ENCODE data around the gene INHBC. TPM values are rescaled to one million over a fixed set of nuclear protein-coding genes. Genes with fewer than 3 reads are reported as not detected.

Gene INHBC
- total RNA-seq, 4 donors from 2014 or later = not detected

DNA sequence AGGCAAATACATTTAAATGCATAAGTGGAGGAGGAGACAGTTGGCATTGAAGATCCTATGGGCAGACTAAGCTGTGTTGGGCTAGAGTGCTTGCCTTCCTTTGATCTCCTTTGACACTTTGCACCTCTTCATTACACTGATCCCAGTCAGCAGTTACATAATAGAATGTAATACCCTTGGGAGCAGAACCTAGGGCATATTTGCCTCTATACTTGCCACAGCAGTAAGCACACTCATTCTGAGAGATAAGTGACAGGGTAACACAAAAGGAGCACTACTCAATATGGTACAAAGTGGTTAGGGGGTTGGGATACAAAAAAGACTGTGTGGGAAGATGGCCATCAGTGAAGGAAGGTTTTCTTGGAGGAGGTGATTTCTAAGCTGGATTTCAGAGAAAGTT lies 62.2 kb downstream of the INHBC start:
- no peak for DNase-seq
- peaks cover 0 to 48% (median 0%) of the 10 kb centered on the region in 3 donors for H3K36me3 ChIP-seq

DNA sequence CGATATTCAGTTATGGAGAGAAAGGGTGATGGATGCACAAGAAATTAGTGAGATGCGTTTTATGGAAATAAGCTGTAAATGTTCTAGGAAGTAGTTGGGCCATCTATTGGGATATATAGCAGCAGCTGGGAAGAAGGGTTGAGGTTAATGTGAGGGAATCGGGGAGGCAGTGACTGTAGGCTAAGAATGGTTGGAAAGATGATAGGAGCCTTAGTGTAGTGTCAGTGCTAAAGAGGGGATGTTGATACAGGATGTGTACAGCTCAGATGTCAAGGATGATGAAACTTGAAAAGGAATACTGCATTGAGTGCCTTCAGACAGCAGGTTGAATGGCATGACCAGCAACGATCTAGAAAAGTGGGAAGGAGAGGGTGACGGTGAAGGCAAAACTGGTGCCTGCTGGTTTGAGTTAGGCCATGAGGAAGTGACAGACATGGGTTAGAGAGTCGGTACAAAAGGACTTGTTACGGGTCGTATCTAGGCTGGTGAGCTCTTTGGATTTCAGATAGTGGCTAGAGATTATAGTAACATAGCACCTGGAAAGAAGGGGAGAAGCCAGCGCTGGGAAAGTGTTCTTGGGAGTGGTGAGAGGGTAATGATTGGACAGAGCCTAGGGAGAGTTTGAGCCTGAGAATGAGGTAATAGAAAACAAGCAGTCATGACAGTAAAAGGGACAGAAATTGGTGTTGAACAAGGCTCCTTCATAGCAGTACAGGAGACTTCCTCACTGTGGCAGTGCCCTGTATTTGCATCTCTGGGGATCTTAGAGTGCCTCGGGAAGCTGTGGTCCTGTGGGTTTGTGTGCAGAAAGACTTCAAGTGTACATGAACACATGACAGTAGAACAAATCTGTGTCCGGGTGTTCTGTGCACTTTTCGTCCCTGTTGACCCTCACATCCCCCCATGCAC lies 62.9 kb downstream of the INHBC start:
- H3K9me3 ChIP-seq = no peaks in the 10 kb centered on the region
- DNase-seq = no peak
- H3K4me1 ChIP-seq = no peaks in the 10 kb centered on the region
- H3K36me3 ChIP-seq = peaks cover 0 to 50% (median 0%) of the 10 kb centered on the region in 3 donors
- TF ChIP-seq POLR2A (IDR thresholded peaks at IDR 0.05) = no peak
- TF ChIP-seq, protein P1, sequence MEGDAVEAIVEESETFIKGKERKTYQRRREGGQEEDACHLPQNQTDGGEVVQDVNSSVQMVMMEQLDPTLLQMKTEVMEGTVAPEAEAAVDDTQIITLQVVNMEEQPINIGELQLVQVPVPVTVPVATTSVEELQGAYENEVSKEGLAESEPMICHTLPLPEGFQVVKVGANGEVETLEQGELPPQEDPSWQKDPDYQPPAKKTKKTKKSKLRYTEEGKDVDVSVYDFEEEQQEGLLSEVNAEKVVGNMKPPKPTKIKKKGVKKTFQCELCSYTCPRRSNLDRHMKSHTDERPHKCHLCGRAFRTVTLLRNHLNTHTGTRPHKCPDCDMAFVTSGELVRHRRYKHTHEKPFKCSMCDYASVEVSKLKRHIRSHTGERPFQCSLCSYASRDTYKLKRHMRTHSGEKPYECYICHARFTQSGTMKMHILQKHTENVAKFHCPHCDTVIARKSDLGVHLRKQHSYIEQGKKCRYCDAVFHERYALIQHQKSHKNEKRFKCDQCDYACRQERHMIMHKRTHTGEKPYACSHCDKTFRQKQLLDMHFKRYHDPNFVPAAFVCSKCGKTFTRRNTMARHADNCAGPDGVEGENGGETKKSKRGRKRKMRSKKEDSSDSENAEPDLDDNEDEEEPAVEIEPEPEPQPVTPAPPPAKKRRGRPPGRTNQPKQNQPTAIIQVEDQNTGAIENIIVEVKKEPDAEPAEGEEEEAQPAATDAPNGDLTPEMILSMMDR (IDR thresholded peaks at IDR 0.05) = no peak
- H3K4me3 ChIP-seq = no peak overlapping the region
- no peak overlapping the region for H3K27ac ChIP-seq
- H3K27me3 ChIP-seq = no peaks in the 10 kb centered on the region

More for the DNA sequence above, 62.2 kb downstream of the INHBC start:
- H3K27ac ChIP-seq = no peak overlapping the region
- H3K4me1 ChIP-seq = no peaks in the 10 kb centered on the region
- no peaks in the 10 kb centered on the region for H3K27me3 ChIP-seq
- TF ChIP-seq, protein P1 (IDR thresholded peaks at IDR 0.05) = no peak
- no peak for TF ChIP-seq POLR2A (IDR thresholded peaks at IDR 0.05)
- H3K4me3 ChIP-seq = no peak overlapping the region
- H3K9me3 ChIP-seq = no peaks in the 10 kb centered on the region

DNA sequence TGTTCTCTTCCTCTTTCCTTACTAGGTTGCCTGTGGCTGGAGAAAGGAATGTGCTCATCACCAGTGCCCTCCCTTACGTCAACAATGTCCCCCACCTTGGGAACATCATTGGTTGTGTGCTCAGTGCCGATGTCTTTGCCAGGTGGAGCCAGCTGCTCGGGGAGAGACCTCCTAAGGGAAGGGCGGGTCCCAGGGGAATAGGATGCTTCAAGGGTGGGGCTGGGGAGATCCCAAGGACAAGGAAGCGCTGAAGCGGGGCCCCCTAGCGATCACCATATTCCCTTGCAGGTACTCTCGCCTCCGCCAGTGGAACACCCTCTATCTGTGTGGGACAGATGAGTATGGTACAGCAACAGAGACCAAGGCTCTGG lies 63.5 kb downstream of the INHBC start:
- no peak for TF ChIP-seq POLR2A (IDR thresholded peaks at IDR 0.05)
- TF ChIP-seq, protein P1 (IDR thresholded peaks at IDR 0.05) = no peak
- H3K27me3 ChIP-seq = no peaks in the 10 kb centered on the region
- no peak overlapping the region for H3K27ac ChIP-seq
- H3K4me1 ChIP-seq = no peaks in the 10 kb centered on the region
- DNase-seq = no peak
- no peak overlapping the region for H3K4me3 ChIP-seq
- H3K36me3 ChIP-seq = peaks cover 0 to 45% (median 0%) of the 10 kb centered on the region in 3 donors
- H3K9me3 ChIP-seq = no peaks in the 10 kb centered on the region

DNA sequence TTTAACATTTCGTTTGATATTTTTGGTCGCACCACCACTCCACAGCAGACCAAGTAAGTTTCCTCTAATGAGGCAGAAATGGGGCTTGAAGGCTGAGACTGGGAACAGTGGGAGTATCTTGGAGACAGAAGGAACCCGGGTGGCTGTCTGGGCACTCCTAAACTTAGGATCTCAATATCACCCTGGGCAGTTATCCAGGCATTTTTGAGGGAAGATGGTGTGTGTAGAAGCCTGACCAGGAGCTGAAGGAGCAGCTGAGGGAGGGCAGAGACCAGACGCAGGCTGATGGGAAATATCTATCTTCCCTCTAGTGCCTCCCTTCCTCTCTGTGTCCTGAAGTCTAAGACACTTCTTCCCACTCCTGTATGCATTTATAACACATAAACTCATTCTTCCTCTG lies 64.0 kb downstream of the INHBC start:
- Histone ChIP-seq H3K9me3 (no peaks in the 10 kb centered on the region), H3K27me3 (no peaks in the 10 kb centered on the region), H3K27ac (no peak overlapping the region), H3K4me3 (no peak overlapping the region), H3K4me1 (no peaks in the 10 kb centered on the region), H3K36me3 (peaks cover 0 to 48% (median 0%) of the 10 kb centered on the region in 3 donors)
- no peak for DNase-seq
- TF ChIP-seq, protein P1 (IDR thresholded peaks at IDR 0.05) = no peak

DNA sequence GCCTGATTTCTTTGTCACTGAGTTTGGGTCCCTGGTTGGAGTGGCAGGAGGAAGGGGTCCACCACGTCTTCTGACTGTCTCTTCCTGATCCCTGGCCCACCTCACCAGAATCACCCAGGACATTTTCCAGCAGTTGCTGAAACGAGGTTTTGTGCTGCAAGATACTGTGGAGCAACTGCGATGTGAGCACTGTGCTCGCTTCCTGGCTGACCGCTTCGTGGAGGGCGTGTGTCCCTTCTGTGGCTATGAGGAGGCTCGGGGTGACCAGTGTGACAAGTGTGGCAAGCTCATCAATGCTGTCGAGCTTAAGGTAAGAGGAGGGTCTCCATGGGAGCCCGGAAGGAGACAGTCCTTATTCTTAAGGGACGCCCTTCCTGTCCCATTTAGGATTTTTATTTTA lies 65.6 kb downstream of the INHBC start:
- Histone ChIP-seq H3K27me3 (no peaks in the 10 kb centered on the region), H3K9me3 (no peaks in the 10 kb centered on the region), H3K4me1 (no peaks in the 10 kb centered on the region), H3K27ac (no peak overlapping the region), H3K4me3 (no peak overlapping the region), H3K36me3 (peaks cover 0 to 64% (median 0%) of the 10 kb centered on the region in 3 donors)
- TF ChIP-seq, protein P1 (IDR thresholded peaks at IDR 0.05) = no peak
- TF ChIP-seq POLR2A (IDR thresholded peaks at IDR 0.05) = no peak
- DNase-seq = no peak

Small RNA genes within 50 kb of the gene (small RNA-seq; reads per million reads assigned to genes)
- 0 reads per million in 2 donors for gene RNU6-879P

Other genes with a start within 250 kb of the INHBC start
- gene NXPH4, start 218.0 kb upstream of the INHBC start, total RNA-seq = not detected
- gene SHMT2, start 205.1 kb upstream of the INHBC start, total RNA-seq = 10 to 100 TPM; 34.4 to 72.6 (median 36.3) TPM
- 1 to 10 TPM; 1.9 to 6.6 (median 2.4) TPM for gene STAC3, start 183.6 kb upstream of the INHBC start, total RNA-seq
- gene R3HDM2, start 3.7 kb upstream of the INHBC start, total RNA-seq = 100 to 1,000 TPM in 1 of 4 donors, 10 to 100 TPM in 3; 23.1 to 145 (median 54.8) TPM
- not detected for gene INHBE, start 20.5 kb downstream of the INHBC start, total RNA-seq
- 1 to 10 TPM in 2 of 4 donors, under 1 TPM in 2; 0.67 to 2.1 (median 1.3) TPM for gene GLI1, start 25.0 kb downstream of the INHBC start, total RNA-seq
- gene ARHGAP9, start 45.1 kb downstream of the INHBC start, total RNA-seq = 100 to 1,000 TPM in 1 of 4 donors, 10 to 100 TPM in 3; 16.5 to 220 (median 28.2) TPM
- gene MARS1, start 53.3 kb downstream of the INHBC start, total RNA-seq = 10 to 100 TPM; 40.6 to 97.4 (median 63.5) TPM
- 10 to 100 TPM in 3 of 4 donors, 1 to 10 TPM in 1; 9.1 to 44.6 (median 24.0) TPM for gene DDIT3, start 85.7 kb downstream of the INHBC start, total RNA-seq
- gene MBD6, start 88.0 kb downstream of the INHBC start, total RNA-seq = 100 to 1,000 TPM in 1 of 4 donors, 10 to 100 TPM in 3; 38.0 to 144 (median 71.5) TPM
- 100 to 1,000 TPM; 161 to 326 (median 229) TPM for gene DCTN2, start 112.4 kb downstream of the INHBC start, total RNA-seq
- gene KIF5A, start 115.3 kb downstream of the INHBC start, total RNA-seq = 1 to 10 TPM in 2 of 4 donors, under 1 TPM in 2; 0.35 to 2.5 (median 1.4) TPM
- 10 to 100 TPM in 3 of 4 donors, 1 to 10 TPM in 1; 9.1 to 52.6 (median 37.9) TPM for gene PIP4K2C, start 156.4 kb downstream of the INHBC start, total RNA-seq
- 10 to 100 TPM in 3 of 4 donors, 1 to 10 TPM in 1; 4.2 to 15.7 (median 11.5) TPM for gene DTX3, start 170.0 kb downstream of the INHBC start, total RNA-seq
- gene ARHGEF25, start 176.7 kb downstream of the INHBC start, total RNA-seq = 10 to 100 TPM in 2 of 4 donors, 1 to 10 TPM in 2; 5.1 to 44.6 (median 8.7) TPM
- gene B4GALNT1, start 198.4 kb downstream of the INHBC start, total RNA-seq = under 1 TPM in 1 of 4 donors, not detected in 3; 0.40 TPM